Measurements from ENCODE around the gene PLA2G12A.
A peak's percentile ranks its signal among the peaks of the same experiment; 100 is the strongest.
"Not testable (repeated sequence)": the region's sequence is repeated elsewhere in the genome, so short reads cannot be mapped to it uniquely, and the experiment has no call there.

PLA2G12A gene

DNA sequence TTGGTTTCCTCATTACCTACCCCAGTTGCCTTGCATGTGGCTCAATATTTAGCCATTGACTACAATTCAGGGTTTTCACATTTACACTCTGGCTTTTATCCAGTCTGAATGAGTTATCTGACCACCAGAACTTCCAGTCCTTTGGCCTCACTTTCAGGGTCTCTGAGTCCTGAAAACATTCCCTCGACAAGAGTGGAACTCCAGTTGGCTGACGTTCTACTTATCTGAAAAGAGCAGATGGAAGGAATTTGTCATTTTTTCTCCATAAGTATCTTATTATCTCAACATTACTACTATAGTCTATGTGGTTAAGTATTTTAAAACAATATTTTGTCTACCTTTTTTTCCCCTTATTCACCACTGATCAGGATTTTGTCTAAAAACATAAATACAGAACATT, 21.4 kb downstream of the PLA2G12A start:
- H3K4me3 ChIP-seq (ENCODE audit: low read length), result no peak overlapping the region; the same call in 1 of the 2 replicates
- TF ChIP-seq ZNF274 (IDR thresholded peaks at IDR 0.05; ENCODE audit: low read depth, low read length), result no peak

DNA sequence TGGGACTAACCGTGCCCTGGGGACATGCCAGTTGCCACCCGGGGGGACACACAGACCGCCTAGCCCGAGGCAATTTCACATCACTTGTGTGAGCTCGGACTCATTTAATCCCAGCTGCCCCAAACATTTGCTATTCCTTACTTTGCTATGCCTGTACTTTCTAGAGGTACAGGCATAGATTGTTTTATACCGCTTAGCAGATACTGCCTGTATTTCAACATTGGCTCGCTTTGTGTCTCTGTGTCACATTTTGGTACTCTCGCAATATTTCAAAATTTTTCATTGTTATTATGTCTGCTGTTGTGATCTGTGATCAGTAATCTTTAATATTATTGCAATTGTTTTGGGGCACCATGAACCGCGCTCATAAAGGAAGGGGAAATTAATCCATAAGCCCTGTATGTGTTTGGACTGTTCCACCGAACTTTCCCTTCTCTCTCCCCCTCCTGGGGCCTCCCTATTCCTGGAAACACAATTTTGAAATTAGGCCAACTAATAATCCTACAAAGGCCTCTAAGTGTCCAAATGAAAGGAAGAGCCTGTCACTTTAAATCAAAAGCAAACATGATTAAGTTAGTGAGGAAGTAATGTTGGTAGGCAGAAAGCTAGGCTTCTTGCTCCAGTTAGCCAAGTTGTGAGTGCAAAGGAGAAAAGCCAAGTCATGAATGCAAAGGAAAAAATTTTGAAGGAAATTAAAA, 26.1 kb downstream of the PLA2G12A start:
- H3K4me3 ChIP-seq (ENCODE audit: low read length), result peak overlapping the region; percentile 78
- no peak for TF ChIP-seq ZNF274 (IDR thresholded peaks at IDR 0.05; ENCODE audit: low read depth, low read length)

DNA sequence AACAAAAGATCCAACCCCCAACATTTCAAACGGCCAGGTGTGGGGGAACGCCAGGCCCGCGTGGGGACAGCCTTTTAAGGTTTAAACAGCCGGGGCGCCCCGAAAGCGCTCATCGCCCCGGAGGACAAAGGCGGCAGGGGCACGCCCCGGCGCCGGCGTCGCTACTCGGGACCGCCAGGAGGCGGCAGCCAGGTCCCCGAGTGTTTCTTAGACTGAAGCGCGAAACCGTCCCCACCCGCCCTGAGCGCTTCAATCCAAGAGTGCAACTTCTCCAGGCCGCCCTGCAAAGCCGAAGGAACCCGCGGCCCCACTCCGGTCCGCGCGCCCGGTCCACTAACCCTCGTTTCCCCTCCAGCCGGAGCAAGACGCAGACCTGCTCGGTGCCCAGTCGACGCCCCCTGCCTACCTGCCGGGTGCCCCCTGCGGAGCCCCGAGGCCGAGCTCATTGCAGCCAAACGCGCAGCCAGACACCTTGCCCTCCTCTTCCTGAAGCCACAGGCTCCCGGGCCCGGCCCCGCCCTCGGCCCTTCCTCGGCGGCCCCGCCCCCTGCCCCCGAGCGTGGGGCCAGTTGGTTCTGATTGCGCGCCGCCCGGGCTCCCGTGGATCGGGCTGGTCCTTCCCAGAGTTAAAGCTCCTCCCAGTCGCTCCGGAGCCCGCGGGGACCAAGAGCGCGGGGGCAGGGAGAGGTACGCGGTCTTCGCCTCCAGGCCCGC, 26.8 kb downstream of the PLA2G12A start, which contains the start of gene CASP6:
Gene CASP6 (minus strand): TSS at position 496 of the 714 bp plus-strand sequence. CDS start 50 bp downstream, at position 446.
- peak within 1 kb of the TSS; percentile 78 for H3K4me3 ChIP-seq (ENCODE audit: low read length)
- no peak for TF ChIP-seq ZNF274 (IDR thresholded peaks at IDR 0.05; ENCODE audit: low read depth, low read length)

DNA sequence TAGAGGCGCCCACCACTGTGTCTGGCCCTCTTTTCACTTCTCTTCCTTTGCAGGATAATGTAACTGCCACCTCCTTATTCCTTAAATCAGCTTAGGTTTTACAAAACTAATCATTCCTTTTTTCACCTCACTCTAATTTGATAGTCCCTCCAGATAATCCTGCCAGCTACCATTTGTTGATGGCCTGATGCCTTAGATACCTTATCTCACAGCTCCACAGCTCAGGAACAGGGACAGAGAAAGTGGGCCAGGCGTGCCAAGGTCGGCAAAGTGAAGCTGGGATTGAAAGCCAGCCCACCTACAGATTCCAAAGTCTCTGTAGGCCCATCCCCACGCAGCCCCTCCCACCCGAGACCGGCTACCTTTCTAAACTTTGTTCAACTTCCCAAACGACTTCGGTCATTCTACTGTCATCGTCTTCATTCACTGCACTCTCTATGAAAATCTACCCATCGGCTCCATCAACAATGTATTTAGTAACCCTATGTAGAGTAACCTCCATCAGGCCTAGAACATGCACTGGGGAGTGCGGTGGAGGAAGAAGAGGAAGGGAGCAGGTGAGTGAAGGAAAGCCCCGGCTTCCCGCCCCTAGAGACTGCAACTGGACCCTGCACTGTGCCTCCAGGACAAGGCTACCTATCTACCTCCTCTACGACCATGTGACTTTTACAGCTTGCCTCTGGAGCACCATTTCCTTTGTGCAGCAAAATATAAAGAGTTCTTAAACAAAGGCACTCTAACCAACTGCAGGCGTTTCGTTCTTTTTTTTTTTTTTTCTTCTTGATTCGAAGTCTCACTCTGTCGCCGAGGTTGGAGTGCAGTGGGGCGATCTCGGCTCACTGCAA, 28.1 kb downstream of the PLA2G12A start:
- no peak for TF ChIP-seq ZNF274 (IDR thresholded peaks at IDR 0.05; ENCODE audit: low read depth, low read length)
- peak overlapping the region; percentile 78 for H3K4me3 ChIP-seq (ENCODE audit: low read length)

DNA sequence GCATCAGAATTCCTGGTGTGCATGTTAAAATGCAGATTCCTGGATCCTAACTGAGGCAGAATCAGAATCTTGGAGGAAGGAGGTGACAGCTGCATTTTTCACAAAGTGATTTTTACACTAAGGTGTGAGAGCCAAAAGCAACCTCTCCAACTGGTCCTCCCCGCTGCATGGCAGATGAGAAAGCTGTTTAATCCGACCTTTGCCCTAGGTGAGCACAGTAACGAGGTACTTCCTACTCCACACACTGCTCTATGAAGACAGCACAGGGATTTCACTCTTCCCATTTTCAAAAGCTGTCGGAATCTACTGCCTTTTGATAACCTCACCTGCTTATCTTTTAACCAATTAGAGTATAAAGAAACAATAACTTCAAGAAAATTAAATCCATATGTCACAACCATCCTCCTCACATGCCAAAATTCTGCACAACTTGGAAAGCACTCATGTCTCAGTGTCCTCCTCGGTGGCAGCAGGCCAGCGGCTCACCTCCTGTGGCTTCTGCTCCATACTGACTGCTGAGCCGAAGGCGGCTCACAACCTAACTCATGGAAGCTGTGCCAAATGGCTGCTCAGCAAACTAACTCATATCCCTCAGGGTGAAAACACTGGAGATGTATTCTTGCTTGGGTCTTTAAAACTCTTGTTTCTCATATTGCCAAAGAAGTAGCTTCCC, 30.2 kb downstream of the PLA2G12A start:
- H3K4me3 ChIP-seq (ENCODE audit: low read length), result no peak overlapping the region
- no peak for TF ChIP-seq ZNF274 (IDR thresholded peaks at IDR 0.05; ENCODE audit: low read depth, low read length)

DNA sequence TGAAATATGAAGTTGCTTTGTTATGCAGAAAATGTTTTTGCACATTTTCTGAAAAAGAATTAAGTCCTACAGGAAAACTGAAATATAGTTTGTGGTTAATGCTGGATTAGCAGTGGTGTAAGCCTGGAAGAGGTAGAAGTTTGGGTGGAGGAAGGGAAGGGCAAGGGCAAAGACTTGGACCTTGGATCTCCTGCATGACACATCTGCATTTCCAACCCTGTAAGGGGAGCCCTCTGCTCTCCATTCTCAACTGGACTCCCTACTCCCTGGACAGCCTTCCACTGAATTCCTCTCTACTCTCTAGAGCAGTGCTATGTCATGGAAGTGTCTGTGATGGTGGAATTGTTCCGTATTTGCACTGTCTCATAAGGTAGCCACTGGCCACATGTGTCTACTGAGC, 31.2 kb downstream of the PLA2G12A start:
- no peak overlapping the region for H3K4me3 ChIP-seq (ENCODE audit: low read length)
- TF ChIP-seq ZNF274 (IDR thresholded peaks at IDR 0.05; ENCODE audit: low read depth, low read length), result no peak

DNA sequence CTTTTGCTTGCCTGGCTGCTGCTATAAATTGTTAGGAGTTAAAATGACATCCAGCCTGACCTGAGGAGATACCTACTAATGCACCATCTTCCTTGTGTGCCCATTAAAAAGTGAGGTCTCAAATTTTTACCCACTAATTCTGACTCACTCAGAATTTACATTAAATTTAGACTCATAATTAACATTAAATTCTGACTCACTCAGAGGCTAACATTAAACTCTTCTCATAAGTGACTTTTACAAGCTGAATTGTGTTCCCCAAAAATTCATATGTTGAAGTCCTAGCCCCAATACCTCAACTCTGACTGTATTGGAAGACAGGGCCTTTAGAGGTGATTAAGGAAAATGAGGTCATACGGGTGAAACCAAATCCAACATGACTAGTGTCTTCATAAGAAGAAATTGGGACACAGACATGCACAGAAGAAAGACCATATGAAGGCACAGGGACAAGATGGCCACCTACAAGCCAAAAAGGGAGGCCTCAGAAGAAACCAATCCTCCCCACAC, 38.4 kb downstream of the PLA2G12A start:
- H3K4me3 ChIP-seq (ENCODE audit: low read length), result no peak overlapping the region
- no peak for TF ChIP-seq ZNF274 (IDR thresholded peaks at IDR 0.05; ENCODE audit: low read depth, low read length)

DNA sequence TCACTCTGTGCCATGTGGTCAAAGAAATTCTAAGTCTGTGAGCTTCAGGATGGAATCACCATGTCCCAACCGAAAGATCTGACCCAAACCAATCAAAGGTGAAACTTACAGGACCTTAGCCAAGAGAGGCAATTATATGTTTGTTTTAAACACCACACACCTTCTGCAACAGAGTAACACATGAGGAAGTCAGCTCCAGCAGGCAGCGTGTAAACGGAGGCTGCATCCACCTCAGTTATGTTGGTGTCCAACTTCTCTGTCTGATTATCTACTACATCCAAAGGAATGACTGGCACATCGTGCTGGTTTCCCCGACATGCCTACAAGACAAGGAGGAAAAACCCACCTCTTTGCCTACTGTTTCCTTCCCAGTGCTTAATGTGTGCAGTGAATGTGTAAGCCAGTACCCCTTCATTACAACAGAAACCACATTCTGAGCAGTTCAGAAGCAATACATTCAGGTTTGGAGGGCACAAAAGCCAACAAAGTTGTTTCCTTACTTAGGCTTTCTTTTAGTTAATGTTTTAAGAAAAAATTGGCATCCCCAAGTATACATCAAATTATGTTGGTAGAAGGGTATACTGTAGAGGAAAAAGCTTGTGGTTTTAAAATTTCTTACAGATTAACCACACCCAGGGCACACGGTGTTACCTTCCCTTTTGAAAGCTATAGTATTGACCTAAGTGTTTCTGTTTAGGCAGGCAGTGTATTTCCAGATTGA, 39.0 kb downstream of the PLA2G12A start:
- TF ChIP-seq ZNF274 (IDR thresholded peaks at IDR 0.05; ENCODE audit: low read depth, low read length), result no peak
- peak overlapping the region; percentile 28; the same call in 1 of the 2 replicates for H3K4me3 ChIP-seq (ENCODE audit: low read length)

DNA sequence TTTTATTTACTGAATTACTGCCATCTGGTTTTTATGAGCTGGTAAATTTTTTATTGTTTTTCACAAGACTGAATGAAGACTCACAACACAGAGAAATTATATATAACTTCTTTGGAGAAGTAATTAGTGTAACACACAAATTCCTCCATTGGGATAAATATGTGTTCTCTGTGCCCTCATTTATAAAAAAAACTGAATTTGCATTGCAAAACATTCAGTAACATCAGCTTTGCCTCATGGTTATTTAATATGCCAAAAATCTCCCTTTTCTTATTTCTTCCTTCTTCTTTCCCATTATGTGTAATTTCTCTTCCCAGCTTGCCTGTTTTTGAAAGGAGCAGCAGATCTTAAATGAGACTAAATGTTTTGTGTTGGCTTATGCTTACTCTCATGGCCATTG, 45.1 kb downstream of the PLA2G12A start:
- H3K4me3 ChIP-seq (ENCODE audit: low read length), result no peak overlapping the region

DNA sequence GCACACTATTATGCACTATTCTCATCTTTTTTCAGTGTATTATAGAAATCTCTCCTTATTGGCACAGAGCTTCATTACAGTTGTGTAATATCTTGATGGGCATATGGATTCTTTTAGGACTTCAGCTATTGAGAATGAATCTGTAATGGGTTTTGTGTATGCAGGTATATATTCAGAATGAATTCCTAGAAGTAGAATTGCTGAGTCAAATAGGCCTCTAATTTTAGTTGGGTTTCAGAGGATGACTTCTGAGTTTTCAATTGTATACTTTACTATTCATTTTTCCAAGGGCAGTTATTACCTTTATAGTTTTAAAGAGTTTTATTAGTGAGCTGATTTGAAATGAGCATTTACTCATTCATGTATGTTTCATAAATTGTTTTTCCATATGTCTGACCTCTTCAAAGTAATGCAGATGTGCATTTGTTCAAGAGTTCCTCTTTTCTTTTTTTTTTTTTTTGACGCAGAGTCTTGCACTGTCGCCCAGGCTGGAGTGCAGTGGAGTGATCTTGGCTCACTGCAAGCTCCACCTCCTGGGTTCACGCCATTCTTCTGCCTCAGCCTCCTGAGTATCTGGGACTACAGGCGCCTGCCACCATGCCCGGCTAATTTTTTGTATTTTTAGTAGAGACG, 46.1 kb downstream of the PLA2G12A start:
- TF ChIP-seq ZNF274 (IDR thresholded peaks at IDR 0.05; ENCODE audit: low read depth, low read length), result no peak
- no peak overlapping the region for H3K4me3 ChIP-seq (ENCODE audit: low read length)

More for the DNA sequence above, 45.1 kb downstream of the PLA2G12A start:
- TF ChIP-seq ZNF274 (IDR thresholded peaks at IDR 0.05; ENCODE audit: low read depth, low read length), result no peak

DNA sequence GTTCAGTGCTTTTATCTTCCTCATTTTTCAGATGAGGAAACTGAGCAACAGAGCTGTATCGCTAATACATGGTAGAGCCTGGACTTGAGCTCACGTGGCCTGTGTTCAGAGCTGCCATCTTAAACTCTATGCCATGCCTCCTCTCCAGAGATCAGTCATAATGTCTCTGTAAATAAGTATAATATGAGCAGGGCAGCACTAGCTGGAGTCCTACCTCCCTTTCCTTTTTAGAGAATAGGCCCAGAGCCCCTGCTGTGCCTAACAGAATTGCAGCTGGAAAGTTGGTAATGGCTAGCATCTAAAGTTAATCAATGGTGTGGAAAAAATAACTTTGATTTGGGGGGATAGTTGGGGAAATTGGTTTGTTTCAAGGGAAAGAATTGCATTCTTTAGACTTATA, 47.0 kb downstream of the PLA2G12A start:
- H3K4me3 ChIP-seq (ENCODE audit: low read length), result no peak overlapping the region
- TF ChIP-seq ZNF274 (IDR thresholded peaks at IDR 0.05; ENCODE audit: low read depth, low read length), result no peak

DNA sequence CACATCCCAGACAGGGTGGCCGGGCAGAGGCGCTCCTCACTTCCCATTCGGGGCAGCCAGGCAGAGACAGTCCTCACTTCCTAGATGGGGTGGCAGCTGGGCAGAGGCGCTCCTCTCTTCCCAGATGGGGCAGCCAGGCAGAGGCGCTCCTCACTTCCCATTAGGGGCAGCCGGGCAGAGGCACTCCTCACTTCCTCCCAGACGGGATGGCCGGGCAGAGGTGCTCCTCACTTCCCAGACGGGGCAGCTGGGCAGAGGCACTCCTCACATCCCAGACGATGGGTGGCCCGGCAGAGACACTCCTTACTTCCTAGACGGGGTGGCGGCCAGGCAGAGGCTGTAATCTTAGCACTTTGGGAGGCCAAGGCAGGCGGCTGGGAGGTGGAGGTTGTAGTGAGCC, 50.9 kb downstream of the PLA2G12A start:
- not testable (repeated sequence) for H3K4me3 ChIP-seq (ENCODE audit: low read length)

DNA sequence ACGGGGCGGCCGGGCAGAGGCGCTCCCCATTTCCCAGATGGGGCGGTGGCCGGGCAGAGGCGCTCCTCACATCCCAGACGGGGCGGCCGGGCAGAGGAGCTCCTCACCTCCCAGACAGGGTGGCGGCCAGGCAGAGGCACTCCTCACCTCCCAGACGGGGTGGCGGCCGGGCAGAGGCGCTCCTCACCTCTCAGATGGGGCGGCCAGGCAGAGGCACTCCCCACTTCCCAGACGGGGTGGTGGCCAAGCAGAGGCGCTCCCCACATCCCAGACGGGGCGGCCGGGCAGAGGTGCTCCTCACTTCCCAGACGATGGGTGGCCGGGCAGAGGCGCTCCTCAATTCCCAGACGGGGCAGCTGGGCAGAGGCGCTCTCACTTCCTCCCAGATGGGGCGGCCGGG, 51.4 kb downstream of the PLA2G12A start:
- H3K4me3 ChIP-seq (ENCODE audit: low read length), result not testable (repeated sequence)
